Measurements from ENCODE around the gene ADAMTS10. TPM values are rescaled to one million over a fixed set of nuclear protein-coding genes. Genes with fewer than 3 reads are reported as not detected.
A peak's percentile ranks its signal among the peaks of the same experiment; 100 is the strongest.

ADAMTS10 gene
- total RNA-seq, 1 donor from 2014 or later = 5.8 TPM

DNA sequence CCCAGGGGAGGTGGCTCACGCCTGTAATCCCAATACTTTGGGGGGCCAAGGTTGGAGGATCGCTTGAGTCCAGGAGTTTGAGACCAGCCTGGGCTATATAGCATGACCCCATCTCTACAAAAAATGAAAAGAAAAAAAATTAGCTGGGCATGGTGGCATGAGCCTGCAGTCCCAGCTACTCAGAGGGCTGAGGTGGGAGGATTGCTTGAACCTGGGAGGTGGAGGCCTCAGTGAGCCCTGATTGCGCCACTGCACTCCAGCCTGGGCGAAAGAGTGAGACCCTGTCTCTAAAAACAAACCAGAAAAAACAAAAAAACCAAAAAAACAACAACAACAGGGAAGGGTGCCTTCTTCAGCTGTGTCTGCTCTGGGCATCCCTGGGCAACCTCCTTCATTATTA, 32.8 kb downstream of the ADAMTS10 start:
- Histone ChIP-seq H3K79me2 (ENCODE audit: low read depth) (no peaks in the 10 kb centered on the region), H2AFZ (replicated peaks) (no peak overlapping the region), H3K27ac (no peak overlapping the region), H3F3A (ENCODE audit: low read depth) (peaks cover 11% of the 10 kb centered on the region), H3K27me3 (peaks cover 13% of the 10 kb centered on the region), H3K36me3 (no peaks in the 10 kb centered on the region), H3K9me3 (ENCODE audit: low read depth) (no peaks in the 10 kb centered on the region), H3K4me2 (no peak overlapping the region), H4K20me1 (ENCODE audit: low read depth) (no peaks in the 10 kb centered on the region), H3K4me1 (peaks cover 5% of the 10 kb centered on the region), H3K9ac (no peak overlapping the region), H3K4me3 (no peak overlapping the region)
- DNase-seq (ENCODE audit: low spot score) = no peak
- Mint-ChIP-seq H3K9me3 (no peaks in the 10 kb centered on the region), H3K27ac (no peak overlapping the region), H3K36me3 (no peaks in the 10 kb centered on the region), H3K4me1 (peaks cover 15% of the 10 kb centered on the region), H3K27me3 (ENCODE audit: insufficient read depth, low read depth) (peaks cover 14% of the 10 kb centered on the region), H3K4me3 (no peak overlapping the region)
- TF ChIP-seq CTCF (IDR thresholded peaks at IDR 0.05) = no peak
- no peak for TF ChIP-seq EZH2phosphoT487 (IDR thresholded peaks at IDR 0.05)
- no peak for TF ChIP-seq EZH2 (IDR thresholded peaks at IDR 0.05)

- TF ChIP-seq CTCF (IDR thresholded peaks at IDR 0.05) (no peak), EZH2 (IDR thresholded peaks at IDR 0.05) (no peak), EZH2phosphoT487 (IDR thresholded peaks at IDR 0.05) (no peak)
Measured at GRCh38 chr19:8577247-8577646, 33.3 kb downstream of the ADAMTS10 start, which contains the start of gene MYO1F. MYO1F (minus strand) TSS chr19:8577442; CDS start chr19:8577309, 133 bp downstream.

GRCh38 chr19:8576273-8576993, 34.1 kb downstream of the ADAMTS10 start:
- no peak overlapping the region for H3K4me3 ChIP-seq

More at GRCh38 chr19:8577247-8577646, 33.3 kb downstream of the ADAMTS10 start, which contains the start of gene MYO1F:
- Histone ChIP-seq H4K20me1 (ENCODE audit: low read depth) (no peaks in the 10 kb centered on the region), H3F3A (ENCODE audit: low read depth) (peaks cover 11% of the 10 kb centered on the region), H3K79me2 (ENCODE audit: low read depth) (no peaks in the 10 kb centered on the region), H3K4me3 (no peak within 1 kb of the TSS), H3K4me2 (no peak within 1 kb of the TSS), H3K9ac (no peak within 1 kb of the TSS), H3K27me3 (peaks cover 13% of the 10 kb centered on the region), H3K4me1 (peaks cover 5% of the 10 kb centered on the region), H3K27ac (no peak within 1 kb of the TSS), H3K9me3 (ENCODE audit: low read depth) (no peaks in the 10 kb centered on the region), H2AFZ (replicated peaks) (no peak within 1 kb of the TSS), H3K36me3 (no peaks in the 10 kb centered on the region)
- peaks cover 14% of the 10 kb centered on the region for H3K27me3 Mint-ChIP-seq (ENCODE audit: insufficient read depth, low read depth)
- no peaks in the 10 kb centered on the region for H3K9me3 Mint-ChIP-seq
- DNase-seq (ENCODE audit: low spot score) = no peak
- no peak within 1 kb of the TSS for H3K27ac Mint-ChIP-seq
- H3K4me1 Mint-ChIP-seq = peaks cover 15% of the 10 kb centered on the region
- no peaks in the 10 kb centered on the region for H3K36me3 Mint-ChIP-seq
- peak within 1 kb of the TSS; percentile 13 for H3K4me3 Mint-ChIP-seq

More at GRCh38 chr19:8576273-8576993, 34.1 kb downstream of the ADAMTS10 start:
- TF ChIP-seq EZH2 (IDR thresholded peaks at IDR 0.05) (no peak), CTCF (IDR thresholded peaks at IDR 0.05) (no peak), EZH2phosphoT487 (IDR thresholded peaks at IDR 0.05) (no peak)
- H2AFZ ChIP-seq (replicated peaks) = no peak overlapping the region
- H3K27me3 ChIP-seq = peaks cover 13% of the 10 kb centered on the region
- H3K4me1 ChIP-seq = peaks cover 5% of the 10 kb centered on the region
- no peak overlapping the region for H3K27ac Mint-ChIP-seq
- H3K36me3 ChIP-seq = no peaks in the 10 kb centered on the region
- no peaks in the 10 kb centered on the region for H3K79me2 ChIP-seq (ENCODE audit: low read depth)
- no peak overlapping the region for H3K27ac ChIP-seq
- H3K36me3 Mint-ChIP-seq = no peaks in the 10 kb centered on the region
- H4K20me1 ChIP-seq (ENCODE audit: low read depth) = no peaks in the 10 kb centered on the region
- peak overlapping the region; percentile 13 for H3K4me3 Mint-ChIP-seq
- no peak overlapping the region for H3K9ac ChIP-seq
- peaks cover 15% of the 10 kb centered on the region for H3K4me1 Mint-ChIP-seq
- no peaks in the 10 kb centered on the region for H3K9me3 Mint-ChIP-seq
- H3K9me3 ChIP-seq (ENCODE audit: low read depth) = no peaks in the 10 kb centered on the region
- peaks cover 11% of the 10 kb centered on the region for H3F3A ChIP-seq (ENCODE audit: low read depth)
- DNase-seq (ENCODE audit: low spot score) = no peak
- H3K27me3 Mint-ChIP-seq (ENCODE audit: insufficient read depth, low read depth) = peaks cover 10% of the 10 kb centered on the region
- no peak overlapping the region for H3K4me2 ChIP-seq
